Hematopoietic multipotent progenitor cell (in vitro differentiated cells): Measurements from ENCODE around the gene S100A12. TPM values are rescaled to one million over a fixed set of nuclear protein-coding genes. Genes with fewer than 3 reads are reported as not detected.
A peak's percentile ranks its signal among the peaks of the same experiment; 100 is the strongest.
"Not testable (repeated sequence)": the region's sequence is repeated elsewhere in the genome, so short reads cannot be mapped to it uniquely, and the experiment has no call there.

Experiments used
- DNase-seq, 3 donors: peaks; one replicate each; pipeline ENCODE4 v3.0.0-alpha.2; 2011 to 2015; ENCODE audit warnings: low read depth in 2 of 3, low spot score in 2 of 3
- total RNA-seq: library from RNA; depleted of rRNA; stranded (reverse); fragments of >200 nt; gene quantifications from one replicate; pipeline ENCODE4 v1.2.3, GENCODE V29; 2012

S100A12 gene
- 4.8 TPM for total RNA-seq

- DNase-seq = no peak
These were observed at the start of gene S100A12 for GRCh38 chr1:153375511-153375910. Gene S100A12, minus strand, starts transcription at chr1:153375621. Its CDS starts 1,029 bp downstream, at chr1:153374592.

- DNase-seq = peak; percentile 36 to 76 (median 66)
These were observed 47.1 kb upstream of the S100A12 start for GRCh38 chr1:153422450-153423068.

GRCh38 chr1:153420306-153420705 lies 44.9 kb upstream of the S100A12 start:
- DNase-seq = no peak

- not testable (repeated sequence) for DNase-seq
These were observed 44.0 kb upstream of the S100A12 start for GRCh38 chr1:153419436-153419793.

- not testable (repeated sequence) for DNase-seq
These were observed 43.5 kb upstream of the S100A12 start for GRCh38 chr1:153418758-153419435.

GRCh38 chr1:153417136-153417888 lies 41.9 kb upstream of the S100A12 start:
- no peak for DNase-seq

GRCh38 chr1:153415850-153416570 lies 40.6 kb upstream of the S100A12 start, which contains the start of gene S100A7A:
Gene S100A7A, plus strand, starts transcription at chr1:153416520. Its CDS starts 1,563 bp downstream, at chr1:153418083.
- DNase-seq = no peak

GRCh38 chr1:153413961-153414360 lies 38.5 kb upstream of the S100A12 start:
- not testable (repeated sequence) for DNase-seq

- not testable (repeated sequence) for DNase-seq
These were observed 31.9 kb upstream of the S100A12 start for GRCh38 chr1:153407274-153407673.

GRCh38 chr1:153405825-153406599 lies 30.6 kb upstream of the S100A12 start:
- DNase-seq = not testable (repeated sequence)

- DNase-seq = peak; percentile 4 to 69 (median 53)
These were observed 29.3 kb upstream of the S100A12 start for GRCh38 chr1:153404768-153405167.

- no peak for DNase-seq
These were observed 28.7 kb upstream of the S100A12 start for GRCh38 chr1:153404086-153404635.

GRCh38 chr1:153403421-153404085 lies 28.1 kb upstream of the S100A12 start:
- no peak for DNase-seq

- DNase-seq = no peak
These were observed 26.8 kb upstream of the S100A12 start for GRCh38 chr1:153402226-153402625.

- DNase-seq = no peak
These were observed 26.0 kb upstream of the S100A12 start for GRCh38 chr1:153401461-153401860.

GRCh38 chr1:153400244-153400643 lies 24.8 kb upstream of the S100A12 start:
- no peak for DNase-seq

GRCh38 chr1:153399401-153400055 lies 24.1 kb upstream of the S100A12 start:
- no peak for DNase-seq

GRCh38 chr1:153397924-153398651 lies 22.7 kb upstream of the S100A12 start:
- DNase-seq = no peak
